A549 (cell line): ENCODE results near the gene CDH4.

ENCODE experiments used
- CTCF ChIP-seq: fragments of >200 bp; sonication (Bioruptor Twin); formaldehyde crosslinking; IDR thresholded peaks from 3 replicates; pipeline ENCODE4 v1.5.1; 2016
- ESRRA ChIP-seq: fragments of 150-350 bp; IDR thresholded peaks from 2 replicates; pipeline ENCODE4 v1.6.1; 2014; ENCODE audit warnings: mild to moderate bottlenecking, low read length, borderline replicate concordance
- MAZ ChIP-seq: fragments of 150-350 bp; IDR thresholded peaks from 2 replicates; pipeline ENCODE4 v1.6.1; 2014; ENCODE audit warnings: antibody characterized with exemption, low read depth, low read length, borderline replicate concordance
- PBX3 ChIP-seq: IDR thresholded peaks from 2 replicates; pipeline ENCODE4 v1.6.1; 2012

GRCh38 chr20:61477451-61477861, 225.4 kb downstream of the CDH4 start:
- TF ChIP-seq MAZ (no peak), ESRRA (no peak), CTCF (no peak), PBX3 (no peak)
